SKM-1 treated with dmso at 0.1 percent for 144 hours (cell line): ENCODE data around the gene TCFL5.
A peak's percentile ranks its signal among the peaks of the same experiment; 100 is the strongest.

Source experiments
- DNase-seq: peaks from one replicate; lab custom pipeline; 2025; ENCODE audit not compliant: unreplicated experiment; lab: John Stamatoyannopoulos, UW

TCFL5 gene

GRCh38 chr20:62800314-62801259 lies 61.0 kb downstream of the TCFL5 start:
- no peak for DNase-seq

DNA sequence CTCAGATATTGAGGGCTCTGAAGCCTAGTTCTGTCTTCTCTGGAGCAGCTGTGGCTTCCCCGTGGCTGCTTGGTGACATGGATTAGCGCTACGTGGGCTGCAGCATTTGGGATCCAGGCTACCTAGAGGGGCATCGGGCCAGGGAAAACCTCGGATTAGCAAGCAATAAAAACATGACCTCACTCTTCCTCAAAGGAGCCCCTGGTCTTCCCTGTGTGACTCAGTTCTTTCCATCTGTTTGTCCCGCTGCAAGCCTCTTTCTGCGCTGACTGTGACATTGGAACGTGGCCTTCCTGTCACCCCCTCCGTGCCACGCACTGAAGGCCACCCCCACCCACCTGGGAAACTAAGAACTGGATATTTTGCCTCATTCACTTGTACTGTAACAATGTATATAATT lies 61.7 kb downstream of the TCFL5 start:
- no peak for DNase-seq

- no peak for DNase-seq
Measured at GRCh38 chr20:62799459-62799858, 62.2 kb downstream of the TCFL5 start.

GRCh38 chr20:62799036-62799435 lies 62.6 kb downstream of the TCFL5 start:
- no peak for DNase-seq

- DNase-seq = no peak
Measured at GRCh38 chr20:62797671-62798532, 63.7 kb downstream of the TCFL5 start.

- DNase-seq = no peak
Measured at GRCh38 chr20:62796699-62797491, 64.7 kb downstream of the TCFL5 start.

- DNase-seq = peak; percentile 43
Measured at GRCh38 chr20:62795023-62795761, 66.4 kb downstream of the TCFL5 start.

DNA sequence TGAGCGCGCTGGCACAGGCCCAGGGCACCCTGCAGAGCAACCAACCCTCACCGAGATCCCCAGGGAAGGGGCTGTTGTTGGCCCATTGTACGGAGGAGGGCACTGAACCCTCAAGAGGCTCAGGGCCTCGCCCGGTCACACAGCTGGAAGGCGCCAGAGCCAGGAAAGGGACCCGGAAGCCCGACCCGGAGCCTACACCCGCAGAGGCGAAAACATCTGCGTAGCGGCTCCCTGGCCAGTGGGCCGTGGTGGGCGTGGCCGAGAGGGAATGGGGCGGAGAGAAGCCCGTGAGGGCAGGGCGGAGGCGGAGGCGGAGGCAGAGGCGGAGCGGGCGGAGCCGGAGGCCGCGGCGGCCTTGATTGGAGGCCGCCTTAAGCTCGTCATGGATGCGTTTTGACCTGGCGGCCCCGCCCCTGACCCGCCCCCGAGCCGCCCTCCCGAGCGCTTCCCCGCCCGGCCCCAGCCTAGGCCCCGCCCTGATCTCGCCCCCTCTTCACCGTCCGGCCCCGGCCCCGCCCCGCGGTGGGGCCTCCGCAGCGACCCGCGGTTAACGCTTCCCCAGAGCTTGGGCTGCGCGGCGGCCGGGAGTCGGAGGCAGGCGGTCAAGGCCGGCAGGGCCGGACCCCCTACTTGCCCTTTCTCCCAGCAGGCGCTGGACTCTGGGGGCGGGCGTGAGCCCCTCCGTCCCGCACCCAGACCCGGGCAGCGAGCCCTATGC lies 67.5 kb downstream of the TCFL5 start:
- peak; percentile 87 for DNase-seq

GRCh38 chr20:62793757-62794006 lies 67.9 kb downstream of the TCFL5 start:
- no peak for DNase-seq

DNA sequence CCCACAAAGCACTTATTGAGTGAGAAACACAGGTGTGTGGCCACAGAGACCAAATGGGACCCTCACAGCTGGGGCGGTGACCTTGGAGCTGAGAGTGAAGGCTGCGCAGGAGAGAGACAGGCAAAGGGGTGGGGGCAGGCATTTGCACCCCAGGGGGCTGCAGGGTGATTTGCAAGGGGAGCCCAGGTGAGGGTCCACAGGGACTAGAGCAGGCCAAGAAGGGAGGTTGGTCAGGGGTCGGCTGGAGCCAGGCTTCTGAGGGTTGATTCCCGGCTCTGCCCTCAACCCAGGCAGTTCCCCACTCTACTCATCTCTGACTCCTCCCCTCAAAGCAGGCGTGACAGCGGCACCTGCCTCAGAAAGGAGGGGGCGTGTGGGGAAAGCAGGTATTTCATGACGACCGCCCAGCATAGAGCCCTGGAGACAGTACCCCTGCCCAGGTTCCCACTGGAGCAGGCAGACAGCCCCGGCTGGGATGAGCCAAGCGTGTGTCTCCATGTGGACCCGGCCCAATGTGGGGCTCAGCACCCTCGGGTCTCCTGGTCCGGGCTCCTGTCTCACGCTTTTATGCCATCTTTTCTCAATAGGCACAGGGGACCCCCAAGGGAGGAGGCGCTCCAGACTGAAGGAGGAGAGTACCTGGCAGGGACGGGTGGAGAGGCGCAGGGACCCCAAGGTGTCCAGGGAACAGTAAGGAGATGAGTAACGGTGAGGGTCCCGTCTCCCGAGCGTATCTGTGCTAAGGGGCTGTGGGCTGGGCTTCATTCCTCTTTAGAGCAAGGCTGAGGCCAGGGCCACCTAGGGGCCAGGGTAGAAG lies 68.5 kb downstream of the TCFL5 start:
- no peak for DNase-seq

GRCh38 chr20:62792182-62792939 lies 69.3 kb downstream of the TCFL5 start:
- DNase-seq = no peak

- DNase-seq = peak; percentile 91
Measured at GRCh38 chr20:62791301-62792181, 70.1 kb downstream of the TCFL5 start.
